Subcutaneous abdominal adipose tissue (tissue), 5 donors: ENCODE results near the gene HIF3A.
"Not testable (repeated sequence)": the region's sequence is repeated elsewhere in the genome, so short reads cannot be mapped to it uniquely, and the experiment has no call there.

Source experiments
- H3K27ac ChIP-seq: one replicate; pipeline ENCODE4 v1.7.0; 2013; ENCODE audit warnings: low read depth, mild to moderate bottlenecking, inconsistent platforms, low read length, moderate library complexity
- H3K27me3 ChIP-seq, 5 donors: one replicate each; pipeline ENCODE4 v1.7.0; 2013; ENCODE audit warnings: low read length in 5 of 5, inconsistent platforms in 1 of 5; ENCODE audit not compliant: control insufficient read depth in 5 of 5, insufficient read depth in 4 of 5
- H3K36me3 ChIP-seq, 5 donors: one replicate each; pipeline ENCODE4 v1.7.0; 2013; ENCODE audit warnings: low read length in 5 of 5; ENCODE audit not compliant: control insufficient read depth in 5 of 5, insufficient read depth in 5 of 5
- H3K4me1 ChIP-seq, 5 donors: one replicate each; pipeline ENCODE4 v1.7.0; 2013; ENCODE audit warnings: low read length in 5 of 5, mild to moderate bottlenecking in 3 of 5, moderate library complexity in 1 of 5; ENCODE audit not compliant: control insufficient read depth in 5 of 5, insufficient read depth in 5 of 5
- H3K4me3 ChIP-seq, 5 donors: one replicate each; pipeline ENCODE4 v1.7.0; 2013; ENCODE audit warnings: low read length in 5 of 5, low read depth in 1 of 5
- H3K9ac ChIP-seq, 5 donors: one replicate each; pipeline ENCODE4 v1.7.0; 2013; ENCODE audit warnings: low read length in 5 of 5, mild to moderate bottlenecking in 4 of 5, moderate library complexity in 3 of 5
- H3K9me3 ChIP-seq, 5 donors: one replicate each; pipeline ENCODE4 v1.7.0; 2013; ENCODE audit warnings: low read length in 5 of 5; ENCODE audit not compliant: control insufficient read depth in 5 of 5
- donor health status: healthy.
- donor health status: healthy.
- donor health status: healthy.
- donor health status: healthy.
- donor health status: healthy.

The HIF3A gene

GRCh38 chr19:46367426-46367825 lies 70.6 kb downstream of the HIF3A start:
- no peak overlapping the region for H3K27ac ChIP-seq
- H3K36me3 ChIP-seq, result peaks cover 0 to 46% (median 21%) of the 10 kb centered on the region in 5 donors
- H3K9me3 ChIP-seq, result no peaks in the 10 kb centered on the region
- peaks cover 0 to 13% (median 4%) of the 10 kb centered on the region in 5 donors for H3K4me1 ChIP-seq
- no peaks in the 10 kb centered on the region for H3K27me3 ChIP-seq
- H3K4me3 ChIP-seq, result no peak overlapping the region
- no peak overlapping the region for H3K9ac ChIP-seq

- no peak overlapping the region for H3K9ac ChIP-seq
Measured at GRCh38 chr19:46368116-46368515, 71.3 kb downstream of the HIF3A start.

GRCh38 chr19:46369817-46370216 lies 73.0 kb downstream of the HIF3A start:
- peaks cover 0 to 31% (median 18%) of the 10 kb centered on the region in 5 donors for H3K36me3 ChIP-seq
- no peaks in the 10 kb centered on the region for H3K9me3 ChIP-seq
- no peak overlapping the region for H3K27ac ChIP-seq
- H3K27me3 ChIP-seq, result no peaks in the 10 kb centered on the region
- no peak overlapping the region for H3K9ac ChIP-seq
- H3K4me3 ChIP-seq, result no peak overlapping the region
- peaks cover 4 to 25% (median 13%) of the 10 kb centered on the region in 5 donors for H3K4me1 ChIP-seq

More at GRCh38 chr19:46368116-46368515, 71.3 kb downstream of the HIF3A start:
- Histone ChIP-seq H3K4me1 (peaks cover 4 to 18% (median 6%) of the 10 kb centered on the region in 5 donors), H3K27ac (no peak overlapping the region), H3K9me3 (no peaks in the 10 kb centered on the region), H3K4me3 (no peak overlapping the region), H3K27me3 (no peaks in the 10 kb centered on the region), H3K36me3 (peaks cover 0 to 46% (median 21%) of the 10 kb centered on the region in 5 donors)

DNA sequence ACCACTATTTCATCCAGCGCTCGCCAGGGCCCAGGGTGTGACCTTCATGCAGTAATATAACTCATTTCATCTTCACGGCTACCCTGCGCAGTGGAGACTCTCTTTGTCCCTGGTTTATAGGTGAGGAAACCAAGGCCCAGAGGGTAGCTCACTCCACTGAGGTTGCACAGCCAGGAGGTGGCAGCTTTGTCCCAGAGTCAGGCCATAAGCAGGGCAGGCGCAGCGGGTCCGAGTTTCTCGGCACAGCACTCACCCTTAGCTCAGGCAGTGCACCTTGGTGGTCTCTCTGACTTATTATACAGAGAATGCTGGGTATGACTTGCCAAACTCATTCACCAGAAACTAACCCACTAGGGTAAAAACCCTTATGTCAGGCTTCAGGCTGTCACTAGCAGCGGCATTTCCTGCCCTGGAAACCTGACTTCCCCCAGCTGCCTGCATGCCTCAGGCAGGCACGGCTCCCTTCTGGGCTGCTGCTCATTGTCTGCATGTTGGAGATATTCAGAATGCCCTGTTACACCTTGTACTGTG lies 74.6 kb downstream of the HIF3A start:
- Histone ChIP-seq H3K9ac (no peak overlapping the region), H3K27me3 (no peaks in the 10 kb centered on the region), H3K27ac (no peak overlapping the region), H3K4me1 (peaks cover 4 to 25% (median 13%) of the 10 kb centered on the region in 5 donors), H3K4me3 (no peak overlapping the region), H3K9me3 (no peaks in the 10 kb centered on the region), H3K36me3 (peaks cover 0 to 35% (median 25%) of the 10 kb centered on the region in 5 donors)

- no peak overlapping the region for H3K9ac ChIP-seq
- no peaks in the 10 kb centered on the region for H3K27me3 ChIP-seq
- peaks cover 2 to 28% (median 19%) of the 10 kb centered on the region in 5 donors for H3K4me1 ChIP-seq
- H3K36me3 ChIP-seq, result peaks cover 0 to 38% (median 25%) of the 10 kb centered on the region in 5 donors
- no peak overlapping the region for H3K4me3 ChIP-seq
- no peak overlapping the region for H3K27ac ChIP-seq
- H3K9me3 ChIP-seq, result no peaks in the 10 kb centered on the region
Measured at GRCh38 chr19:46372901-46373490, 76.2 kb downstream of the HIF3A start.

- no peak overlapping the region for H3K27ac ChIP-seq
- H3K9me3 ChIP-seq, result no peaks in the 10 kb centered on the region
- no peak overlapping the region for H3K9ac ChIP-seq
- H3K27me3 ChIP-seq, result no peaks in the 10 kb centered on the region
- H3K4me1 ChIP-seq, result peaks cover 2 to 29% (median 26%) of the 10 kb centered on the region in 5 donors
- H3K4me3 ChIP-seq, result no peak overlapping the region
- H3K36me3 ChIP-seq, result peaks cover 0 to 38% (median 22%) of the 10 kb centered on the region in 5 donors
Measured at GRCh38 chr19:46373491-46374359, 76.9 kb downstream of the HIF3A start.

- Histone ChIP-seq H3K9ac (no peak overlapping the region), H3K4me3 (no peak overlapping the region), H3K27me3 (no peaks in the 10 kb centered on the region), H3K4me1 (peaks cover 2 to 31% (median 28%) of the 10 kb centered on the region in 5 donors), H3K27ac (no peak overlapping the region), H3K36me3 (peaks cover 0 to 35% (median 19%) of the 10 kb centered on the region in 5 donors), H3K9me3 (no peaks in the 10 kb centered on the region)
Measured at GRCh38 chr19:46374536-46375475, 78.0 kb downstream of the HIF3A start.

DNA sequence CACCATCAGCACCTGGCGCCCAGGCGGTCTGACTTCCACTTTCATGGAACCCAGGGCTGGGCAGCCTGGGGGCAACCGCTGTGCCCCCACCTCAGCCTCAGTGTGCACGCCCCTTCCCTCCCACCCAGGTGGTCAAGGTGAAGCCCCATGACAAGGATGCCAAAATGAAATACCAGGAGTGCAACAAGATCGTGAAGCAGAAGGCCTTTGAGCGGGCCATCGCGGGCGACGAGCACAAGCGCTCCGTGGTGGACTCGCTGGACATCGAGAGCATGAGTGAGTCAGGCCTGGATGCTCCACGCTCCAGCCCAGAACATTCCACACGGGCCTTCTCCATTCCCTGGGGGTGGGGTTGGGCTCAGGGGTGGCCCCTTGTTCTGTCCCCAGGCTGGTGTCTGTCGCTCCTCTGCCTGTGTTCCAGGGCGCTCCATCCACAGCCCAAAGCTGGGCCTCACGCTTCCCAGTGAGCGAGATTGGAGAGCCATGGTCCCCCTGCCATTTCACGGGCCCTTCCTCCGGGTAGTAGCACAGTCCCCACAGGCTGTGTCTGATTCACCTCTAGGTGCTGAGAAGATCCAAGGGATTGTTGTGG lies 78.7 kb downstream of the HIF3A start:
- not testable (repeated sequence) for H3K27me3 ChIP-seq, H3K9ac ChIP-seq, H3K9me3 ChIP-seq, H3K27ac ChIP-seq, H3K4me3 ChIP-seq
- Histone ChIP-seq H3K36me3 (peaks cover 0 to 38% (median 19%) of the 10 kb centered on the region in 5 donors), H3K4me1 (peaks cover 0 to 31% (median 28%) of the 10 kb centered on the region in 5 donors)
